GM19328 (cell line): ENCODE measurements around the gene FBXW12.
"Not testable (repeated sequence)": the region's sequence is repeated elsewhere in the genome, so short reads cannot be mapped to it uniquely, and the experiment has no call there.

Experiments
- ATAC-seq: cut with Tn5 transposase; IDR thresholded peaks from one replicate; pipeline ENCODE4 v1.9.1; 2021; ENCODE audit warnings: mild to moderate bottlenecking, moderate library complexity; ENCODE audit not compliant: unreplicated experiment

Gene FBXW12

GRCh38 chr3:48371651-48372376 lies at the start of gene FBXW12:
FBXW12 (plus strand) TSS chr3:48372219; CDS start chr3:48372768, 549 bp downstream.
- ATAC-seq, result no peak

- not testable (repeated sequence) for ATAC-seq
Measured at GRCh38 chr3:48331706-48332435, 40.1 kb upstream of the FBXW12 start.

GRCh38 chr3:48333346-48334245 lies 38.4 kb upstream of the FBXW12 start, which contains the start of gene SPINK8:
SPINK8 (minus strand) TSS chr3:48333661; CDS start chr3:48328341, 5,320 bp downstream.
- not testable (repeated sequence) for ATAC-seq

GRCh38 chr3:48334605-48335004 lies 37.4 kb upstream of the FBXW12 start:
- ATAC-seq, result no peak

- ATAC-seq, result not testable (repeated sequence)
Measured at GRCh38 chr3:48335286-48335685, 36.7 kb upstream of the FBXW12 start.

- not testable (repeated sequence) for ATAC-seq
Measured at GRCh38 chr3:48337536-48337935, 34.5 kb upstream of the FBXW12 start.

GRCh38 chr3:48338635-48339034 lies 33.4 kb upstream of the FBXW12 start:
- no peak for ATAC-seq

- no peak for ATAC-seq
Measured at GRCh38 chr3:48343432-48343831, 28.6 kb upstream of the FBXW12 start.

- ATAC-seq, result no peak
Measured at GRCh38 chr3:48344867-48345507, 27.0 kb upstream of the FBXW12 start.

GRCh38 chr3:48345946-48346572 lies 26.0 kb upstream of the FBXW12 start:
- ATAC-seq, result no peak

GRCh38 chr3:48347500-48347899 lies 24.5 kb upstream of the FBXW12 start:
- ATAC-seq, result no peak

- no peak for ATAC-seq
Measured at GRCh38 chr3:48352546-48352945, 19.5 kb upstream of the FBXW12 start.

GRCh38 chr3:48353987-48354386 lies 18.0 kb upstream of the FBXW12 start:
- ATAC-seq, result no peak

- ATAC-seq, result no peak
Measured at GRCh38 chr3:48356419-48356818, 15.6 kb upstream of the FBXW12 start.

GRCh38 chr3:48361928-48362327 lies 10.1 kb upstream of the FBXW12 start:
- no peak for ATAC-seq

- ATAC-seq, result no peak
Measured at GRCh38 chr3:48364840-48365239, 7.2 kb upstream of the FBXW12 start.

GRCh38 chr3:48367201-48367600 lies 4.8 kb upstream of the FBXW12 start:
- ATAC-seq, result no peak

- ATAC-seq, result no peak
Measured at GRCh38 chr3:48369693-48370332, 2.2 kb upstream of the FBXW12 start.

- no peak for ATAC-seq
Measured at GRCh38 chr3:48370333-48370713, 1.7 kb upstream of the FBXW12 start.

- ATAC-seq, result no peak
Measured at GRCh38 chr3:48372377-48372770, 355 bp downstream of the FBXW12 start.
